Measurements from ENCODE around the gene JPT2. TPM values are rescaled to one million over a fixed set of nuclear protein-coding genes. Genes with fewer than 3 reads are reported as not detected.

The JPT2 gene
- total RNA-seq, 1 experiment from 2014 or later: 200 TPM

DNA sequence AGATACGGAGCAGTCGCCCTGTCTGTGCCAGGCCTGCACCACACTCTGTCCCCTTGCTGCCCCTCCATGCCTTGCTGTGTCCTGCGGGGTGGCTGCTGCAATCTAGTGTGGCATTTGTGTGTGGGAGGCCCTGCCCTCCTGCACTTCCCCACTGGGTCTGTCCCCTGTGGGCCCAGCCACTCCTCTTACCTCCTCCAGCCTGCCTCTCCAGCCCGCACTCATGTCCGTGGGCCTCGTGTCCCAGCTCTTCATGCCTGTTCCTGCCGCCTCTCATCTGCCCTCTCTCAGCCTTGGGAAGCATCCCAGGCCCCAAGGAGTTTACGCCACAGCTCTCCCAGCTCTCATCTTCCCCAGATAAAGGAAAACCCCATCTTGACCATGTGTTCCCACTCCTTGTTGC lies 39.3 kb upstream of the JPT2 start:
- intact Hi-C loops (cut with micrococcal nuclease; ENCODE audit: unreplicated experiment): no loop called here
- no peak for TF ChIP-seq EZH2 (IDR thresholded peaks at IDR 0.05; ENCODE audit: borderline replicate concordance, low read depth, low read length, poor library complexity, severe bottlenecking)
- TF ChIP-seq, protein P1, sequence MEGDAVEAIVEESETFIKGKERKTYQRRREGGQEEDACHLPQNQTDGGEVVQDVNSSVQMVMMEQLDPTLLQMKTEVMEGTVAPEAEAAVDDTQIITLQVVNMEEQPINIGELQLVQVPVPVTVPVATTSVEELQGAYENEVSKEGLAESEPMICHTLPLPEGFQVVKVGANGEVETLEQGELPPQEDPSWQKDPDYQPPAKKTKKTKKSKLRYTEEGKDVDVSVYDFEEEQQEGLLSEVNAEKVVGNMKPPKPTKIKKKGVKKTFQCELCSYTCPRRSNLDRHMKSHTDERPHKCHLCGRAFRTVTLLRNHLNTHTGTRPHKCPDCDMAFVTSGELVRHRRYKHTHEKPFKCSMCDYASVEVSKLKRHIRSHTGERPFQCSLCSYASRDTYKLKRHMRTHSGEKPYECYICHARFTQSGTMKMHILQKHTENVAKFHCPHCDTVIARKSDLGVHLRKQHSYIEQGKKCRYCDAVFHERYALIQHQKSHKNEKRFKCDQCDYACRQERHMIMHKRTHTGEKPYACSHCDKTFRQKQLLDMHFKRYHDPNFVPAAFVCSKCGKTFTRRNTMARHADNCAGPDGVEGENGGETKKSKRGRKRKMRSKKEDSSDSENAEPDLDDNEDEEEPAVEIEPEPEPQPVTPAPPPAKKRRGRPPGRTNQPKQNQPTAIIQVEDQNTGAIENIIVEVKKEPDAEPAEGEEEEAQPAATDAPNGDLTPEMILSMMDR (conservative IDR thresholded peaks at IDR 0.05; ENCODE audit: low read depth, low read length): no peak
- Histone ChIP-seq H3K9me3 (ENCODE audit: low read depth, low read length, poor library complexity, severe bottlenecking) (no peaks in the 10 kb centered on the region), H3K36me3 (ENCODE audit: insufficient read depth, low read length, poor library complexity, severe bottlenecking) (peaks cover 53% of the 10 kb centered on the region), H3K27ac (ENCODE audit: low read depth, low read length, poor library complexity, severe bottlenecking) (no peak overlapping the region), H3K4me1 (ENCODE audit: insufficient read depth, low read length, poor library complexity, severe bottlenecking) (no peaks in the 10 kb centered on the region), H3K4me3 (ENCODE audit: low read depth, low read length, poor library complexity, severe bottlenecking) (no peak overlapping the region), H3K27me3 (replicated peaks; ENCODE audit: insufficient read depth, low read depth, low read length, poor library complexity) (no peaks in the 10 kb centered on the region)
- ChIA-PET POLR2A (ENCODE audit: low non-redundant PET) (no interaction called here), CTCF (no interaction called here)
- BruUV-seq (replicated peaks): no TSS peak
- no peak for DNase-seq (ENCODE audit: low spot score)

DNA sequence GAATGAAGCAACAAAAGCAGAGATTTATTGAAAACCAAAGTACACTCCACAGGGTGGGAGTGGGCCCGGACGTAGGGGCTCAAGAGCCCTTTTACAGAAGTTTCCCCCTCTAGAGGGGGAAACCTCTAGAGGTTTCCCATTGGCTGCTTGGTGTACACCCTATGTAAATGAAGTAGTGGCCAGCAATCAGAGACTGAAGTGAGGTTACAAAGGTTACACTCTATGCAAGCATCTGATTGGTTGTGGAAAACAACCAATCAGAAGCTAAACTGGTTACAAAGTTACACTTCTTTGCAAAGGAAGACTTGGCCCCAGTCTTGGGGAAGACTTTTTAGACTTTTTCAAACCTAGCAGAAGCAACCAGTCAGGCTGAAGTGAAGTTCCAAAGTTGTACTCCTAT lies 38.8 kb upstream of the JPT2 start:
- Histone ChIP-seq H3K9me3 (ENCODE audit: low read depth, low read length, poor library complexity, severe bottlenecking) (no peaks in the 10 kb centered on the region), H3K4me1 (ENCODE audit: insufficient read depth, low read length, poor library complexity, severe bottlenecking) (no peaks in the 10 kb centered on the region), H3K36me3 (ENCODE audit: insufficient read depth, low read length, poor library complexity, severe bottlenecking) (peaks cover 50% of the 10 kb centered on the region), H3K4me3 (ENCODE audit: low read depth, low read length, poor library complexity, severe bottlenecking) (no peak overlapping the region), H3K27me3 (replicated peaks; ENCODE audit: insufficient read depth, low read depth, low read length, poor library complexity) (no peaks in the 10 kb centered on the region), H3K27ac (ENCODE audit: low read depth, low read length, poor library complexity, severe bottlenecking) (no peak overlapping the region)
- ChIA-PET POLR2A (ENCODE audit: low non-redundant PET) (no interaction called here), CTCF (no interaction called here)
- TF ChIP-seq, protein P1 (conservative IDR thresholded peaks at IDR 0.05; ENCODE audit: low read depth, low read length): no peak
- TF ChIP-seq EZH2 (IDR thresholded peaks at IDR 0.05; ENCODE audit: borderline replicate concordance, low read depth, low read length, poor library complexity, severe bottlenecking): no peak
- intact Hi-C loops (cut with micrococcal nuclease; ENCODE audit: unreplicated experiment): no loop called here
- no TSS peak for BruUV-seq (replicated peaks)
- DNase-seq (ENCODE audit: low spot score): no peak

DNA sequence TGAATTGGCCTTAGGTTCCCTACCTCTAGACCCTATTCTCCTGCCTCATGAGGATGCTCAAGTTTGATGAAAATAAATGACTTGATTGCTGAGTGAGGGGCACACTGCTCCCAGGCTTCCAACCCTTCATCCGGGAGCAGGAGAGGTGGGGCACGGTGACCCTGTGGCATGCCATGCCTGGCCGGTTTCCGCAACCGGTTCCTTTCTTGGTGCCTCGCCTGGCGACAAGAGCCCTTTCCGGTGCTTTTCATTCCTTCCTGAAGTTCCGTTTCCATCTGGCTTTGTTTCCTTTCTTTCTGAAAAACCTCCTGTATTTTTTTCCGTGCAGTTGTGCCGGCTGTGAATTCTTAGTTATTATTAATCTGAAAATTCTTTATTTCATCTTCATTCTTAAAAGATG lies 38.2 kb upstream of the JPT2 start:
- intact Hi-C loops (cut with micrococcal nuclease; ENCODE audit: unreplicated experiment): no loop called here
- POLR2A ChIA-PET (ENCODE audit: low non-redundant PET): no interaction called here

More for the DNA sequence above, 38.2 kb upstream of the JPT2 start:
- H3K4me3 ChIP-seq (ENCODE audit: low read depth, low read length, poor library complexity, severe bottlenecking): no peak overlapping the region
- no peaks in the 10 kb centered on the region for H3K4me1 ChIP-seq (ENCODE audit: insufficient read depth, low read length, poor library complexity, severe bottlenecking)
- H3K36me3 ChIP-seq (ENCODE audit: insufficient read depth, low read length, poor library complexity, severe bottlenecking): peaks cover 48% of the 10 kb centered on the region
- no peaks in the 10 kb centered on the region for H3K27me3 ChIP-seq (replicated peaks; ENCODE audit: insufficient read depth, low read depth, low read length, poor library complexity)
- no peak for DNase-seq (ENCODE audit: low spot score)
- no TSS peak for BruUV-seq (replicated peaks)
- TF ChIP-seq, protein P1 (conservative IDR thresholded peaks at IDR 0.05; ENCODE audit: low read depth, low read length): no peak
- TF ChIP-seq EZH2 (IDR thresholded peaks at IDR 0.05; ENCODE audit: borderline replicate concordance, low read depth, low read length, poor library complexity, severe bottlenecking): no peak
- no peak overlapping the region for H3K27ac ChIP-seq (ENCODE audit: low read depth, low read length, poor library complexity, severe bottlenecking)
- no peaks in the 10 kb centered on the region for H3K9me3 ChIP-seq (ENCODE audit: low read depth, low read length, poor library complexity, severe bottlenecking)
- CTCF ChIA-PET: no interaction called here

Data from A673 (cell line).